OCI-LY3 (cell line): ENCODE results near the gene CRYL1.

Experiments
- EZH2phosphoT487 ChIP-seq: fragments of 200-600 bp; shearing (Covaris generic); IDR thresholded peaks from 2 replicates; pipeline ENCODE4 v1.6.1; 2018; ENCODE audit warnings: antibody characterized with exemption, mixed run types, low read depth
- TF ChIP-seq, protein P1 (sequence below): fragments of 200-600, 300-600 bp; sonication (generic); IDR thresholded peaks from 2 replicates; pipeline ENCODE4 v1.5.1; 2014; ENCODE audit warnings: antibody characterized with exemption, low read length, low read depth

DNA sequence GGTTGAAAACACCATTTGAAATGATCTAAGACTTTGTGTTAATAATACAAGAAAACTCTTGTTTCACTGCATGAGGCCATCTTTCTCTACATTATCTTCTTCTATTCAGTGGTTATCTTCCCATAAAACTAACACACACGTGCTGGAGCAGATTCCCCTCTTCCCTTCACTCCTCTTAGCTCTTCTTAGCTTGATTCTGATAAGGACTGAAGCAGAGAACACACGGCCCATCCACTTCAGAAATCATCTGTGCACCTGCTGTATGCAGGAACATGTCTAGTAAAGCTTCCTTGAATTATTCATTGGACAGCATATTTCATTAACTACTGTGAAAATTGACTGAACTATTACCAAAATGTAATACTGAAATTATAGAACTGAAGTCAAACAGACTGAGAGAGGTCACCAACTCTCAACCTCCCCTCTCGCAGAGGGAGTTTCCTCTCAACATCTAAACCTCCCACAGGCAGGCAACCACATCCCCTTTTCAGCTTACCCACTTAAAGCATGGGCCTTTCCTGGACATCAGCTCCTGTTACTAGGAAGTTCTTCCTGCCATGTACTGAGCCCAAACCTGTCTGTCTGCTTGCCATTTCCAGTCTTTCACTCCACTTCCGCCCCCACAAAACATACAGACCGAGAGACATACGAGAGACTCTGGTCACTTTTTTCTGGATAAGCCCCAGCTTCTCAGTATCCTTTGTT is 113.9 kb downstream of the CRYL1 start:
- TF ChIP-seq, protein P1, sequence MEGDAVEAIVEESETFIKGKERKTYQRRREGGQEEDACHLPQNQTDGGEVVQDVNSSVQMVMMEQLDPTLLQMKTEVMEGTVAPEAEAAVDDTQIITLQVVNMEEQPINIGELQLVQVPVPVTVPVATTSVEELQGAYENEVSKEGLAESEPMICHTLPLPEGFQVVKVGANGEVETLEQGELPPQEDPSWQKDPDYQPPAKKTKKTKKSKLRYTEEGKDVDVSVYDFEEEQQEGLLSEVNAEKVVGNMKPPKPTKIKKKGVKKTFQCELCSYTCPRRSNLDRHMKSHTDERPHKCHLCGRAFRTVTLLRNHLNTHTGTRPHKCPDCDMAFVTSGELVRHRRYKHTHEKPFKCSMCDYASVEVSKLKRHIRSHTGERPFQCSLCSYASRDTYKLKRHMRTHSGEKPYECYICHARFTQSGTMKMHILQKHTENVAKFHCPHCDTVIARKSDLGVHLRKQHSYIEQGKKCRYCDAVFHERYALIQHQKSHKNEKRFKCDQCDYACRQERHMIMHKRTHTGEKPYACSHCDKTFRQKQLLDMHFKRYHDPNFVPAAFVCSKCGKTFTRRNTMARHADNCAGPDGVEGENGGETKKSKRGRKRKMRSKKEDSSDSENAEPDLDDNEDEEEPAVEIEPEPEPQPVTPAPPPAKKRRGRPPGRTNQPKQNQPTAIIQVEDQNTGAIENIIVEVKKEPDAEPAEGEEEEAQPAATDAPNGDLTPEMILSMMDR = no peak
- TF ChIP-seq EZH2phosphoT487 = no peak
